Hepatocyte (in vitro differentiated cells): ENCODE results near the gene TMEM98.
"Not testable (repeated sequence)": the region's sequence is repeated elsewhere in the genome, so short reads cannot be mapped to it uniquely, and the experiment has no call there.

Source experiments
- CTCF ChIP-seq: fragments of 200-600 bp; sonication (generic); IDR thresholded peaks from 2 replicates; pipeline ENCODE4 v1.5.1; 2016; ENCODE audit warnings: antibody characterized with exemption, mild to moderate bottlenecking; ENCODE audit not compliant: poor library complexity
- EZH2 ChIP-seq: fragments of 200-600 bp; sonication (generic); IDR thresholded peaks from 2 replicates; pipeline ENCODE4 v1.6.1; 2016; ENCODE audit warnings: antibody characterized with exemption, mild to moderate bottlenecking, borderline replicate concordance
- EZH2phosphoT487 ChIP-seq: fragments of 200-600 bp; sonication (generic); IDR thresholded peaks from one replicate; pipeline ENCODE4 v1.6.1; 2018; ENCODE audit warnings: antibody characterized with exemption, mild to moderate bottlenecking, low read depth, moderate library complexity; ENCODE audit not compliant: unreplicated experiment, severe bottlenecking

GRCh38 chr17:32923905-32924304, 4.0 kb upstream of the TMEM98 start:
- TF ChIP-seq CTCF, EZH2, EZH2phosphoT487: not testable (repeated sequence)
